Hepatocyte (in vitro differentiated cells): ENCODE results near the gene DOC2B.
"Not testable (repeated sequence)": the region's sequence is repeated elsewhere in the genome, so short reads cannot be mapped to it uniquely, and the experiment has no call there.

Experiments
- EZH2 ChIP-seq: fragments of 200-600 bp; sonication (generic); IDR thresholded peaks from 2 replicates; pipeline ENCODE4 v1.6.1; 2016; ENCODE audit warnings: antibody characterized with exemption, mild to moderate bottlenecking, borderline replicate concordance
- EZH2phosphoT487 ChIP-seq: fragments of 200-600 bp; sonication (generic); IDR thresholded peaks from one replicate; pipeline ENCODE4 v1.6.1; 2018; ENCODE audit warnings: antibody characterized with exemption, mild to moderate bottlenecking, low read depth, moderate library complexity; ENCODE audit not compliant: unreplicated experiment, severe bottlenecking
- TF ChIP-seq, protein P1 (sequence below): fragments of 200-600 bp; sonication (generic); IDR thresholded peaks from 2 replicates; pipeline ENCODE4 v1.5.1; 2016; ENCODE audit warnings: antibody characterized with exemption, mild to moderate bottlenecking; ENCODE audit not compliant: poor library complexity

DNA sequence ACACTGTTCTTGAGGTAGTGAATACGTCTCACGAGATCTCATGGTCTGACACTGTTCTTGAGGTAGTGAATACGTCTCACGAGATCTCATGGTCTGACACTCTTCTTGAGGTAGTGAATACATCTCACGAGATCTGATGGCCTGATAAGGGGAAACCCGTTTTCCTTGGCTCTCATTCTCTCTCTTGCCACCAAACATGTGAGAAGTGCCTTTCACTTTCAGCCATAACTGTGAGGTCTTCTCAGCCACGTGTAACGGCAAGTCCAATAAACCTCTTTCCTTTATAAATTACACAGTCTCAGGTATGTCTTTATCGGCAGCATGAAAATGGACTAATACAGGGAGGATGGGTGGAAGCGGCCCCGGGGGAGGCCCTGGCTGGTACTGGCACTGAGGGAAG lies 12.8 kb downstream of the DOC2B start:
- TF ChIP-seq, protein P1, sequence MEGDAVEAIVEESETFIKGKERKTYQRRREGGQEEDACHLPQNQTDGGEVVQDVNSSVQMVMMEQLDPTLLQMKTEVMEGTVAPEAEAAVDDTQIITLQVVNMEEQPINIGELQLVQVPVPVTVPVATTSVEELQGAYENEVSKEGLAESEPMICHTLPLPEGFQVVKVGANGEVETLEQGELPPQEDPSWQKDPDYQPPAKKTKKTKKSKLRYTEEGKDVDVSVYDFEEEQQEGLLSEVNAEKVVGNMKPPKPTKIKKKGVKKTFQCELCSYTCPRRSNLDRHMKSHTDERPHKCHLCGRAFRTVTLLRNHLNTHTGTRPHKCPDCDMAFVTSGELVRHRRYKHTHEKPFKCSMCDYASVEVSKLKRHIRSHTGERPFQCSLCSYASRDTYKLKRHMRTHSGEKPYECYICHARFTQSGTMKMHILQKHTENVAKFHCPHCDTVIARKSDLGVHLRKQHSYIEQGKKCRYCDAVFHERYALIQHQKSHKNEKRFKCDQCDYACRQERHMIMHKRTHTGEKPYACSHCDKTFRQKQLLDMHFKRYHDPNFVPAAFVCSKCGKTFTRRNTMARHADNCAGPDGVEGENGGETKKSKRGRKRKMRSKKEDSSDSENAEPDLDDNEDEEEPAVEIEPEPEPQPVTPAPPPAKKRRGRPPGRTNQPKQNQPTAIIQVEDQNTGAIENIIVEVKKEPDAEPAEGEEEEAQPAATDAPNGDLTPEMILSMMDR: not testable (repeated sequence)
- not testable (repeated sequence) for TF ChIP-seq EZH2, EZH2phosphoT487
